NCI-H1694 treated with DMSO at 0.1 percent for 48 hours (cell line): ENCODE data around the gene LZTS2.

Experiments used
- DNase-seq: peaks from one replicate; lab custom pipeline; 2025; lab: John Stamatoyannopoulos, UW

LZTS2 gene

DNA sequence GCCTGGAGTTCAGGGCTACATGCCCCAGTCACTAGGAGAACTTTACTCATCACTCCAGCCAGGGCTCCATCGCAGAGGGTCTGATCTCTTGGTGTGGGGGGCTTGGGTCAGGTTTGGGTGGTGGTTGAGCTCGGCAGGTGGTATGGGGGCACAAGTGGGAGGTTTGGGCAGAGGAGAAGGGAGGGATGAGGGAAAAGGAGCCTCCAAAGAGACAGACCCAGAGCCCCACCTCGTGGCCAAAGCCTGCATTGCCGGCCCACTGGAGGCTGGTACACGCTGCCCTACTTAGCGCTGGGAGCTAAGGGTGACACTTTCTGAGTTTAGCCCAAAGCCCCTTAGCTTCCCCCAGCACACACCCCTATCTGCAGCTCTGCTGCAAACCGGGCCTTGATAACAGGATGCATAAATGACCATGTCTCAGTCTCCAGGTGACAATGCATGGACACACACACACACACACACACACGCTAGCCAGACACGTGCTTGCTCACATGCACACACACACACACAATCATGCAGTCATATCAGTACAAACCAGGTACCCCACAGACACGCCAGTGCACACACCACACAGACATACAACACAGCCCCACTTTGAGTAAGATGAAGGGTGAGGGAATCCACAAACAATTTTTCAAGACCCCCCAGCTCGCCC, 14.7 kb downstream of the LZTS2 start:
- DNase-seq: peak; percentile 30

DNA sequence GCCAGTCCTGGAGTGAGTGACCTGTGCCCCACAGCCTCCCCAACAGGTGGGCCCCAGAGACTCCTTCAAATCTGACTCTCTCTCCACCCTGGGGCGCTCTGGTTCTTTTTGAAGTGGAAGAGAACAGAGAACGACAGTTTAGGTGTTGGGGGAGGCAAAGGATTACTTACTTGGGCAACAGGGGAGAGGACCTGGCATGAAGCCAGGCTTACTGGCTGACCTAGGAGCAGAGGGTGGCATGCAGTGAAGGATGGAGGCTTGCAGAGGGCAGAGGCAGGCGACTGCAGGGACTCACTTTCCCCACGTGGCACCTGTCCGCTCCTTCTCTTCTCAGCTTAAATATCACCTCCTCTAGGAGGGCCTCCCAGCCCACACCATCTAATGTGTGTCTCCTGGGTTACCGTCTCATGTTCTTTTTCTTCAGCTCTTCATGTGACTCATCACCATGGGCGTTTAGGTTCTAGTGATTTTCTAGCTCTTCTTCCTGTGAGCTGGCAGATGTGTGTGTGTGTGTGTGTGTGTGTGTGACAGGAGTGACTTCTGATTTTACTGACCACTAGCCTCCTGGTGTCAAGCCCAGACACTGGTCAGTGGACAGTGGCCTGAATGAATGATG, 15.5 kb downstream of the LZTS2 start:
- no peak for DNase-seq

DNA sequence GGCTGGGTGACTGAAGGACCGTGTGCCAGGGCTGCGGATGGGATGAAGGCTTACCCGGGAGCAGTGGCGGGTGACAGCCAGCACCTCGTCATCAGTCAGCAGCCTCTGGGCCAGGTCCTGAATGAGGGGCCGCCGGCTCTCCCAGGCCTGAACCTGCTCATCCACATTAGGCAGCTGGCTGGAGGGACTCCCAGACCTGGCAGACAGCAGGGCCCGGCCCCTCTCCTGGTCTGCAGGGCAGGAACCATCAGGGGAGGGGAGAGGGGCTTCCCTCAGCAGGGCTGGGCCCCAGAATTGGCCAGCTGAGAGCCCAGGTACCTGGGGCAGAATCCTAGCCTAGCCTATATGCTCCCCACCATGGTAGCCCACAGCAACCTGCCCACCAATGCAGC, 16.0 kb downstream of the LZTS2 start:
- DNase-seq: no peak

DNA sequence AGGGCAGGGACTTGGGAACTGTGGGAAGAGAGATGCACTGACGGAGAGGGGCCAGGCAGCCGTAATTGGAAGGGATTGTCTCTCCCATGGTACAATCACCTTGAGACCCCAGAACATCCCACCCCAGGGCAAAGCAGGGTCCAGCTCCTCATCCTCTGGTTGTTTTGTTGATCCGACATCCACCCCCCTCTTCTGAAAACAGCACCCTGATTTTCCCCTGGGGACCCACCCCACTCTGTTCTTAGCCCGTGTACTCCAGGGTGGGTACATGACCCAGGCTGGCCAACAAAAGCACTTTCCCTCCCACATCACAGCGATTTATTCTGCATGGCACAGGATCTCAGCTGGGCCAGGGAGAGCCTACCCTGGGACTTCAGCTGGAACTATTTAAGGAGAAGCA, 17.2 kb downstream of the LZTS2 start:
- DNase-seq: no peak

DNA sequence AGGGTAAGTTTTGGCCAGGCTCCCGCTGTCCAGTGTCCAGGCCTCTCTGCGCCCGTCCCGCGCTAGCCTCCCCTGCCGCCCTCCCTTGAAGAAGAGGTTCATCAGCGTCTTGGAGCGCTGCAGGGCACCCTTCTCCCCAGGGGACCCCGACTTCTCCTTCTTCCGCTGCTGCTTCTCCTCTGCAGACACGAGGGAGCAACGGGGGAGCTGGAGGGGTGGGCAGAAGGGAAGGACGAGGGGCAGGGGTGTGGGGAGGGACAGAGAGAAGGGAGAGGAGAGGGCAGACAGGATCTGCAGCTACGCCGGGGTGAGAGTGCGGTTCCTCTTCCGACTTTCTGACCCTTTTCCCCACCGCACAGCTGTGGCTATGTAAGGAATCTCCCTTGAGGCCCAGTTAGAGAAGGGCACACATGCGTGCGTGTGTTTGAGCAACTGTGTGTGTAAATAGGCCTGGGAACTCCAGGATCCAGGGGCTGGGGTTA, 18.6 kb downstream of the LZTS2 start:
- DNase-seq: no peak

DNA sequence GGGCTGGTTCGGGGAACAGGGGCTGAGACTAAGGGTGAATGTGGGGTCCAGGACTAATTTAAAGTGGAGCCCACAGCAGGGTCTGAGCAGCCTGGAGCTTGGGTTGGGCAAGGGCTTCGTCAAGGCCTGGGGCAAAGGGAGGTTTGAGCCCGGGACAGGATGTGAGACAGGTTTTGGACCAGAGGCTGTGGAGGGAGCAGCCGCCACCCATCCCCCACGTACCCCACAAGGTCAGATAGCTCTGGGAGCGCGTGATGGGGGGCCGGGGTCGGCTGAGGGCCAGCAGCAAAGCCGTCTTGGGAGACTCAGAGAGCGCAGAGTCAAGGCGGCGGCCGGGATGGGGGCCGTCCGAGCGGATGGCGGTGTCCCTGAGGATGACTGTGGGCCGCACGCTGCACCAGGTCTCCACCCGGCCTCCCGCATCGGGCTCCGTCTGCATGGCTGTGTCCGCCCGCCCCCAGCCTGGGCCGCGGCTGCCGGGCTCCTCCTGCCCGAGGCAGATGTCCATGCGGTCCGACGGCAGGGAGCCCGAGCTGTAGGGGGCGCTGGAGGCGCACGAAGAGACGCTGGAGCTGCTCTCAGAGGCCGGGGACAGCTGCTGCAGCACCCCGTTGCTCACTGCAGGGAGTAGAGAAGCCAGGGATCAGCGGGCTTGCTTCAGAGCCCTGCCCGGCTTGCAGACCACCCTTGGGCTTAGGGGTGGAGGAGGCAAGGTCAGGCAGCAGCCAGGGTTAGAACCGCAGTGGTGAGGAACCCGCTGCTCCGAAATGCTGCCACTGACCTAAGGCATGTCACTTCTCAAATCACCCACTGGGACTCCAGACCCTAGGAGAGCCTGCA, 19.2 kb downstream of the LZTS2 start:
- DNase-seq: peak; percentile 71

DNA sequence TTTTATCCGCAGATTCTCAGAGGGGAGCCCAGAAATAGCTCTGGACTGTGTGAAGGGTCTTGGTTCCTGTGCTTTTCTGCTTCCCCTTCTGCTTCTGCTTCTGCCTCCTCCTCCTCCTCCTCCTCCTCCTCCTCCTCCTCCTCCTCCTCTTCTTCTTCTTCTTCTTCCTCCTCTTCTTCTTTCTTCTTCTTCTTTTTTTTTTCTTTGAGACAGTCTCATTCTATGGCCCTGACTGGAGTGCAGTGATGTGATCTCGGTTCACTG, 19.8 kb downstream of the LZTS2 start:
- DNase-seq: no peak

DNA sequence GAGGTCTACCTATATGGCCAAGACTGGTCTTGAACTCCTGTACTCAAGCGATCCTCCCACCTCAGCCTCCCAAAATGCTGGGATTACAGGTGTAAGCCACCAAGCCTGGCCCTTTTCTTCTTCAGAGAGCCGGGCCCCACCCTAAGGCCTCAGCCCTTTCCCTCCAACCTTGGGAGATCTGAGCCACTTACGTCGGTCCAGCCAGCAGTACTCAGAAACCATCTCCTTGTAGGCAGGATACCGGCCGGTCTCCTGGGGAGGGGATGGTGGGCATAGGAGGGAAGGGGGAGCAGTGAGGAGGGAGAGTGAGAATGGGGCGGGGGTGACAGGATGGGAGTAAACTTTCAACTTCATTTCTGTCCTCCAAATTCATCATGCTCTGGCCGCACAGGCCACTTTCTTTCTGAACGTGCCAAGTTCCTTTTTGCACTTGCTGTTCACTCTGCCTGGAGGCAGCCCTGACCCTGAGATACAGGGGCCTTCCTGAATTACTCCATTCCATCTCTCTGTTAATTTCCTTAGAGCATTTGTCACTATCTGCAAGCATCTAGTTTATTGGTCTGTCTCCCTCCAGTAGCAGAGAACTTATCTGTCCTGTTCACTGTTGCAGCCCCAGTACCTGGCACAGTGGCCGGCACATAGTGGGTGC, 20.9 kb downstream of the LZTS2 start:
- DNase-seq: no peak

DNA sequence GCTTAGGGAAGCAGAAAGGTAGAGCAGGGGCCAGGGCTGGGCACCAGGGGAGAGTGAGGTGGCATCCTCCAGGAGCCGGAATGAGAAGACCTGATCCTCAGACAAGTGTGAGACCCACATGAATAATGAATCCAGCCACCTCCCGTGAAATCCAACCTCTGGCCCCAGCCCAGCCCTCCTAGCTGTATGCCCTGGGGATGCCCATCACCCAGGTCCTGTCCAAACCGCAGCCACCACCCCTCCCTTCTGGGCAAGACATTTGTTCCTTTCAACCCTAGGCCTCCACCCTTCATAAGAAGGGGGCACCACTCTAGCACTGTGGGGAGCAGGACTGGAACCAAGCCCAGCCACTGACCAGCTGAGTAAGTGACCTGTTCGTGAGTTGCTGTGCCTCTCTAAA, 21.6 kb downstream of the LZTS2 start:
- no peak for DNase-seq

DNA sequence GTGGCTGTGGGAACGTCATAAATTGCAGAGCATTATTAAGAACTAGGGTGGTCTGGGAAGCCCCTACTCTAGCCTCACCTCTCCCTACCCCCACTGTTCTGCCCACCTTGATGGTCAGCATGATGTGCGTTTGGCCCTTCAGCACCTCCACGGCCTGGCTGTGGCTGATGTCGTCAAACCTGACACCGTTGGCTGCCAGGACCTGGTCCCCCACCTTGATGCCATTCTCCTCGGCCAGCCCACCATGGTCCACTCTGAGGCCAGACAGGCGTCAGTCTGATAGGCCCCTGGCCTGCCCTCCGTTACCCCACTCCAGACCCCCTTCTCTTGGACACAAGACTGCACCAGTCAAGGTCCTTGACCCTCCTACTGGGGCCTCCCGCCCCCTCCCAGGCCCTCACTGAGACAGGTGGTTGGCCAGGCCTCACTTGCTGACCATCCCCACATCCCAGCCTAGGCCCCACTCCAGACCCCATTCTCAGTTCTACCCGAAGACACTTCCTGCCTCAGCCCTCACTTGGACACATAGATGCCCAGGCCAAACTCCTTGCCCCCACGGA, 22.2 kb downstream of the LZTS2 start:
- DNase-seq: no peak

DNA sequence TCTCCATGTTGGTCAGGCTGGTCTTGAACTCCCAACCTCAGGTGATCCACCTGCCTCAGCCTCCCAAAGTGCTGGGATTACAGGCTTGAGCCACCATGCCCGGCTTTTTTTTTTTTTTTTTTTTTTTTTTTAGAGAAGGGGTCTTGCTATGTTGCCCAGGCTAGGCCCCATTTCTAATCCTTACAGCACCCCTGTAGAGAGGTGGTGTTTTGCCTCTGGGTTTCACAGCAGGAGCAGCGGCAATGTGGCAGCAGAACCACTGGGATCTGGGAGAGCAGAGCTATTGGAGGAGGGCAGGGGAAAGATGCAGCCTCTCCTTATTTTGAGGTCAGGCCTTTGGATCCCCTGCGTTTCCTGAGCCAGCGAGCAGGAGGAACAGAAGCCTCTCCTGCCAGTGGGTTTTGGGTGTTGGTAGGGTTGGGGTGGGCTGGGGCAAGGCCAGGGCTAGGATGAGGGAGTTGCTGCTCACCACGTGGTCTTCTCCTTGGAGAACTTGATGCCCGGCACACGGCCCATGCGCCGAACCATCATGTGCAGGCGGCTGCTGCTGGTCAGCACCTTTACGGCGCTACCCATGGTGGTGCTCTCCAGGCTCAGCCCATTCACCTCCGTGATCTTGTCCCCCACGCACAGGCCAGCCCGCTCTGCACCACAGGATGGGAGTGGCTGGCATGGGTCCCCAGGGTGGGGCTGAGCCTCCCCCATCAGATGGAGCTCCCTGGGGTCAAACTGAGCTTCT, 23.5 kb downstream of the LZTS2 start:
- DNase-seq: no peak

DNA sequence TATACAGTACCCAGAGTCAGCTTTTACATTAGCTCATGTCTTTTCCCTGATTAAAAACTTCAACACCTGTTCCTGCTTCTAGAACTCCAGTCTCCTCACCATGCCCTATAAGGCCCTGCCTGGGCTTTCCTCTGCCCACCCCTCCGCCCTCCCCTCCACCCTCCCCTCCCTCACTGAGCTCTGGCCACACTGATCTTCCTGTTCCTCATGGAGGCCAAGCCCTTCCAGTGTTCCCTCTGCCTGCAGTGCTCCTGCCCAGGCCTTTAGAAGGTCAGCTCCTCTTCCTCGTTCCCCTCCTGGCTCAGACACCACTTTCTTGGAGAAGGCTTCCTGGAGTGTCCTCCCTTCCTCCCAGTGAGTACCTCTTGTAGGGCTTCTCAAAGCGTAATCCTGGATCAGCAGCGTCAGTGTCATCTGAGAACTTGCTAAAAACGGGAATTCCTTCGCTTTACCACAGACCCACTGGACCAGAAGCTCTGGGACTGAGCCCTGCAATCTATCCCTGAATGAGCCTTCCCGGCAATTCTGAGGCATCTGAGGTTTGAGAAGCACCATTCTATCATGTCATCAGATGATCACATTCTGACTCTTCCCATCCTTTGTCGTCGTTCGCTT, 27.6 kb downstream of the LZTS2 start:
- DNase-seq: no peak

DNA sequence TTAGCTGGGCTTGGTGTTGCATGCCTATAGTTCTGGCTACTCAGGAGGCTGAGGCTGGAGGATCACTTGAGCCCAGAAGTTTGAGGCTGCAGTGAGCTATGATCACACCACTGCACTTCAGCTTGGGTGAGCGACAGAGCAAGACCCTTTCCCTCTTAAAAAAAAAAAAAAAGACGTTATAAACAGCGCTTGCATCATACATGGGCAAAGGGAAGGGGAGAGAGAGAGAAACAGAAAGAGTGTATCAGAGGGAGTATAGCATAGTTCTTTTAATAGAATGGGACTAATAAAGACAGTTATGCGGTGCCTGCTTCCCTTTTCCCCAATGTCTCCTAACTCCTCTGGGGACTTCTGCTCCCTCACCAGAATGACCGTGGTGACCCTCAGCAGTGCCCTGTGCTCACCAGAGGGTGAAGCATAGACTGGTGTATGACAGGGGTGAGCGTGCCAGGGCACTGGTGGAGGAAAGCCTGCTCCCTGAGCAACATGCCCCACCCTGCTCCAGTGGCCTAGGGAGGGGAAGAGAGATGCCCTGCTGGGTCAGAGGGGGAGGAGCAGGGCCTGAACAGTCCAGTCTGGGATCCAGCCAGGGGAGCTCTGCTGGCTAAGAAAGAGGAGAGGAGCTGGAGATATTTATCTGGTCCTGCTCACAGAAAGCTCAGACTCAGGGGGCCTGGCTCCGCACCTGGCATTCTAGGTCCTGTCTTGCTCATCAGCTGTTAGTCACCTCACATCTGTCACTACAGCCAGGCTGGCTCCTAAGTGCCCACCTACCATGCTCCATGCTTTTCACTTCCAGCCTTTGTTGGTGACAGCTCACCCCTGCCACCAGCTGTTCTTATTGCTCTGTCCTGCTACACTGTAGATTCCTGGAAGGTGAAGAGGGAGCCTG, 29.1 kb downstream of the LZTS2 start:
- no peak for DNase-seq

DNA sequence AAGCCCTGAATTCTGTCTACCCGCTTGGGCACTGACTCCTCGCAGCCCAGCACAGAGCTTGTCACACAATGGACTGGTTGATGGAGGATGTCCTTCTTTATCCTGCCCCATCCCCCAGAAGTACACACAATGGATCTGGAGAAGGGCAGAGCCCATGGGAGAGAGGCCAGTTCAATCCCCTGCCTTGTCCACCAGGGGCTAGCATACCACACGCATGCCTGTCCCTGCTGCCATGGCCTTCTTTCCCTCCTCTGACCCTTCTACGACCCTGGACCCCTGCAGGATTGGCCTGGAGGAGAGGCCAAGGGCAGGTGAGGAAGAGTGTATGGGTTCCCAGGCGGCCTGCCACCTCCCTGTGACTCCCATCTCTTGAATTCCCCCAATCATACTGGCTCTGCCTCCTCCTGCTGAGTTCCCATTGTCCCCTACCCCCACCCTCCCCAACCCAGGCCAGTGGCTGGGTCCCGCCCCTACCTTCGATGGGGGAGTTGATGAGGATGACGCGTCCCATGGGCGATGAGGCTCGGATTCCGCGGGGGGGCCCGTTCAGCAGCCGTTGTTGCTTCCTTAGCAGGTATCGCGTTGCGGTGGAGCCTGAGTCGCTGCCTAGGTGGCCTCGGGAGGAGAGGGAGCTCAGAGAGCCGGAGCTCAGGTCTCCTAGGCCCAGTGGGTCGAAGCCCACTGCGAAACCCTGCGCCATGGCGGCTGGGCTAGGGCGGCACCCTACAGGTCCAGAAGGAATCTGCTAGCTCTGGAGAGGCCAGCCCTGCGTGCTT, 30.1 kb downstream of the LZTS2 start:
- DNase-seq: no peak

DNA sequence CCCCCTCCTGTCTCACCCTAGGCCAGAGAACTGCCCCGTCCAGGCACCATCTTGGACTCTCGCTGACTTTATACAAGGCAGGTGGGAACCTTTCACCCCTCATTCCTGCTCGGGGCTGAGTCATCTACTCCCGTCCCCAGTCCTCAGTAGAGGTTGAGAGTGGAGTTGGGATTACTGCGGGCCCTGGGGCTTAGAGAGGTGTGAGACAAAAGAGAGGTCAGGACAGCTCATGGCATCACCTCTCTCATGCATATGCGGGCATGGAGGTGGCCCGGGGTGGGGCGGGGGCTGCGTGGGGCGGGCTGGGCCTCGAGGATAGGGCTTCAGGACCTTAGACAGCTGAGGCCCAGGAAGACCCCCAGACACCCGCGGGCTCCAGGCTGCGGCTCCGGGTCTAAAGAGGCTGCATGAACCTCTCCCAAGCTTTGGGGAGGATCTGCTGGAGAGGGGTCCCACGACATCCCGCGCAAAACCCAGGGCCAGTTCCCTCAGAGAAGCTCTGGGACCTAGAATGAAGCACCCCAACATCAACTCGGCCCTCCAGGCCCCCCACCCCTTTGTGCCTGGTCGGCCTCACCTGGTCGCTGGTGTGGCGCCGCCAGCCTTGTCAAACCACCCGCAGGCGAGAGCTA, 31.0 kb downstream of the LZTS2 start:
- DNase-seq: no peak

DNA sequence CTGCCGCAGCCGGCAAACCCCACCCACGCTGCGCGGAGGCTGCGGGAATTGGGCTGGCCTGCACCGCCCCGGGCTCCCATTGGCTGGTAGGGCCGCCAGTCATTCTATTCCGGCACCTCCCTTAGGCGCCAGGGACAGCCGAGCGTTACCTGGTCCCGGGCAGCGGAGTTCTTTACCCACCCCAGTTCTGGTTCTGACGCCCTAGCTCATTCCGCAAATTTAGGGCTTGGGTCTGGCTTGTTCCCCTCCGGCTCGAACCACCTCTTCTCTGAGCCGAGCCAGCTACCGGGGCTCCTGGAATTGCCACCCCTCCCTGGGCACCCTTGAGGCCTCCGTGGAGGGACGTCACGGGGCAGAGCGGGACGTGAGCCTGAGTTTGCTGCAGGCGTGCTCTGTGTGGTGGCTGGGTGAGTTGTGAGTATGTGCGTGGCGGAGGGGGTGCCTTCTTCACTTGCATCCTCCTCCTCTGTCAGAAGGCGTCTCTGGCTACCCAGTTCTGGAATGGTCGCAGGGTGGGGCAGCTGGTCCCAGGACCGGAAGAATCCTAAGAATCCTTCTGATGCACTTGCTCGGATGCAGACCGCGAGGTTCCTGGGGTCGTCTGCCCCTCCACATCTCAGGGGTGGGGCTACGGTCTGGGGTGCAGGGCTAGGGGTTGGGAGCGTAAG, 31.7 kb downstream of the LZTS2 start, which contains the start of the genes PDZD7 and SFXN3:
PDZD7 (minus strand) TSS at position 2 of the 668 bp plus-strand sequence. CDS start 910 bp downstream, outside the sequence.
SFXN3 (plus strand) TSS at position 107 of the 668 bp plus-strand sequence. CDS start 3,461 bp downstream, outside the sequence.
- DNase-seq: peak; percentile 62

DNA sequence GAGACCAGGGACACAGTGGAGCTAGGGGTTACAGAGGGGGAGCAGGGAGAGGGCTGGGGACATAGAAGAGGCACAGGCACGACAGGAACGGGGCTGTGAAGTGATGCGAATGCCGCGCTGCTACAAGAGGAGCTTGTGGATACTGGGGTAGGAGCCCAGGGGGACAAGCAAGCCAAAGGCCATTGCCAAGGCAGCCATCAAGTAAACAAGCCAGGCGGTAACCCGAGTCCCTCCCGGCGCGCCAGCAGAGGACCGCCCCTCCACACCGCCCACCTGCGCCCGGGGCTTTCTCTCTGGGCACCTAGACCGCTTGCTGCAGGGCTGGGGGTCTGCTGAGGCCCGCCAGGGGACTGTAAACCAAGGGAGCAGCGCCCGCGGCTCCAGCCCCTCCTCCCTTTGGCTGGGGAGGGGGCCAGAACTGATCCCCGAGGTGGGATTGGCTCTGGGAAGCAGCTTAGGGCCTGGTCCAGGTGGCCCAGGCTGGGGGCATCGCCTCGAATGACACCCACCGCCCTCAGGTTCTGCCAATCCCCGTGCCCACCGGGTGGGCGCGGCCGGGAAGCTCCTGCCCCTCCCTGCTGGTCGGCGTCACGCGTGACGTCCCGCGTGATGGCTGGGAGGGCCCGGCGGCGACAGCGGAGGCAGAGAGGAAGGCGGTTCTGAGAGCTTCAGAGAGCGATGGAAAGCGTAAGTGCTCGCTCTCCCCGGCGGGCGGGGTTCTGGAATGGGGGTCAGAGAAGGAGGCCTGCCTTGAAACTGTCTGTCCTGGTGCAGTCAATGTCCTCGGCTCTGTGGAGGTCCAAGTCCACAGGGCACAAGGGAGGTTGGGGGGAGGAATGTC, 32.4 kb downstream of the LZTS2 start:
- DNase-seq: peak; percentile 57
